WTC11 (cell line): ENCODE results near the gene LAMA5. TPM values are rescaled to one million over a fixed set of nuclear protein-coding genes. Genes with fewer than 3 reads are reported as not detected.

ENCODE experiments used
- ATAC-seq: fragments of 200-7000 bp; cut with Tn5 transposase; 2 replicates; pipeline ENCODE4 v1.10.0; 2021; ENCODE audit warnings: mild to moderate bottlenecking, moderate library complexity
- CTCF ChIA-PET: fragments of 300-600 bp; sonication (Branson Sonifier 250); formaldehyde crosslinking; loops from one replicate; lab custom pipeline; 2021; ENCODE audit warnings: antibody characterized with exemption; lab: Charles Lee
- POLR2A ChIA-PET: fragments of 350-600 bp; sonication (Branson Sonifier 250); formaldehyde crosslinking; loops from one replicate; lab custom pipeline; 2021; ENCODE audit warnings: antibody characterized with exemption; lab: Charles Lee
- DNase-seq: peaks from one replicate; pipeline ENCODE4 v3.0.0; 2021; ENCODE audit warnings: low spot score
- H3K27ac Mint-ChIP-seq: 2 replicates; pipeline ENCODE4 v1.8.0; 2021; ENCODE audit warnings: mixed read lengths
- H3K27me3 Mint-ChIP-seq: 2 replicates; pipeline ENCODE4 v1.8.0; 2021; ENCODE audit warnings: low read depth, mild to moderate bottlenecking, moderate library complexity, mixed read lengths
- H3K36me3 Mint-ChIP-seq: 2 replicates; pipeline ENCODE4 v1.8.0; 2021; ENCODE audit warnings: mixed read lengths
- H3K4me1 Mint-ChIP-seq: 2 replicates; pipeline ENCODE4 v1.8.0; 2022; ENCODE audit warnings: mixed read lengths
- H3K4me3 Mint-ChIP-seq: 2 replicates; pipeline ENCODE4 v1.8.0; 2021; ENCODE audit warnings: mild to moderate bottlenecking, moderate library complexity, mixed read lengths
- H3K9me3 Mint-ChIP-seq: 2 replicates; pipeline ENCODE4 v1.8.0; 2021; ENCODE audit warnings: mixed read lengths
- AFF4 ChIP-seq: sonication (generic); formaldehyde crosslinking; IDR thresholded peaks from 2 replicates; pipeline ENCODE4 v1.8.1; 2023; ENCODE audit warnings: mild to moderate bottlenecking, missing genetic modification reagents, borderline replicate concordance
- GABPB1 ChIP-seq: sonication (generic); formaldehyde crosslinking; IDR thresholded peaks from 2 replicates; pipeline ENCODE4 v1.8.1; 2023; ENCODE audit warnings: mild to moderate bottlenecking, missing genetic modification reagents
- NFE2L1 ChIP-seq: sonication (generic); formaldehyde crosslinking; IDR thresholded peaks from 2 replicates; pipeline ENCODE4 v1.8.1; 2023; ENCODE audit warnings: missing genetic modification reagents
- NFYB ChIP-seq: sonication (generic); formaldehyde crosslinking; conservative IDR thresholded peaks from 2 replicates; pipeline ENCODE4 v1.8.0; 2022; ENCODE audit warnings: low read depth, missing genetic modification reagents
- PRRX2 ChIP-seq: fragments of 250-450 bp; sonication (Bioruptor Pico); IDR thresholded peaks from 2 replicates; pipeline ENCODE4 v1.8.0; 2021; ENCODE audit warnings: mild to moderate bottlenecking
- RORB ChIP-seq: fragments of 250-450 bp; sonication (Bioruptor Pico); IDR thresholded peaks from 2 replicates; pipeline ENCODE4 v1.9.0; 2021; ENCODE audit warnings: mild to moderate bottlenecking
- SP1 ChIP-seq: sonication (generic); formaldehyde crosslinking; conservative IDR thresholded peaks from 2 replicates; pipeline ENCODE4 v1.8.1; 2022; ENCODE audit warnings: missing genetic modification reagents
- TEAD4 ChIP-seq: sonication (generic); formaldehyde crosslinking; IDR thresholded peaks from 2 replicates; pipeline ENCODE4 v1.8.0; 2022; ENCODE audit warnings: mild to moderate bottlenecking, missing genetic modification reagents
- ZBTB21 ChIP-seq: sonication (generic); formaldehyde crosslinking; IDR thresholded peaks from 2 replicates; pipeline ENCODE4 v1.8.1; 2023; ENCODE audit warnings: mild to moderate bottlenecking, missing genetic modification reagents, borderline replicate concordance
- ZNF121 ChIP-seq: sonication (generic); formaldehyde crosslinking; IDR thresholded peaks from 2 replicates; pipeline ENCODE4 v1.8.0; 2023; ENCODE audit warnings: missing genetic modification reagents
- ZNF317 ChIP-seq: sonication (generic); formaldehyde crosslinking; IDR thresholded peaks from 2 replicates; pipeline ENCODE4 v1.8.1; 2023; ENCODE audit warnings: low read depth, mild to moderate bottlenecking, moderate library complexity, missing genetic modification reagents, borderline replicate concordance
- ZNF396 ChIP-seq: fragments of 250-450 bp; sonication (Bioruptor Pico); IDR thresholded peaks from 2 replicates; pipeline ENCODE4 v1.8.0; 2021; ENCODE audit warnings: mild to moderate bottlenecking, moderate library complexity, borderline replicate concordance
- ZNF423 ChIP-seq: fragments of 250-450 bp; sonication (Bioruptor Pico); IDR thresholded peaks from 2 replicates; pipeline ENCODE4 v2.1.2; 2022; ENCODE audit warnings: mild to moderate bottlenecking, moderate library complexity
- total RNA-seq: library from RNA; stranded (reverse); gene quantifications from 3 replicates; pipeline ENCODE4 v1.2.3, GENCODE V29; 2021
- TF ChIP-seq, protein P1 (sequence below): sonication (generic); formaldehyde crosslinking; IDR thresholded peaks from 2 replicates; pipeline ENCODE4 v1.8.1; 2022; ENCODE audit warnings: mild to moderate bottlenecking, moderate library complexity, missing genetic modification reagents

Gene LAMA5
- total RNA-seq, 1 experiment from 2014 or later, result 329 TPM

DNA sequence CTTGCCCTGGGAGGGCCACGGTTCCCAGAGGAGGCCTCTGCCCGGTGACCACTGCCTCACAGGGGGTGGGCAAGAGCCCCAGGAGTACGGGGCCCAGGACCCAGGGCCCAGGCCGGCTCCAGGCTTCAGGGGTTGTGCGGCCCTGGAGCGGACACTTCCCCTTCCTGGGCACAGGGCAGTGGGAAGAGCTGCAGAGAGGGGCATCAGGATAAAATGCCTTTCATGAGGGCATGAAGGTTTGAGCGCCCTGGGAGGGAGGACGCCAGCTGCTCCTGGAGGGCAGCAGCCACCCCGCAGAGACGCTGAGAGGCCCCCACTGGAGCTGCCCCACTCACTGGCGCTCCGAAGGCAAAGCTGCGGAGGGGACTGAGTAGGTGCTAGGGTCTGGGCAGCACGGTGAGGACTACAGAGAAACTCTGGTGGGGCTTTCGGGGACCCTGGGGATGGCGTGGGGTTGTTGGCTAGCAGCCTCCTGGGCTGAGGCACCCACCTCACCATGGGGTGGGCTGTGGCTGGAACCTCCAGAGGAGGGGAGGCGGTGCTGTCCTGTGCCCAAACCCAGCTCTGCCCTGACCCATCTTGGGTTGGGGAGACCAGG, 10.4 kb downstream of the LAMA5 start (continued):
- TF ChIP-seq, protein P1, sequence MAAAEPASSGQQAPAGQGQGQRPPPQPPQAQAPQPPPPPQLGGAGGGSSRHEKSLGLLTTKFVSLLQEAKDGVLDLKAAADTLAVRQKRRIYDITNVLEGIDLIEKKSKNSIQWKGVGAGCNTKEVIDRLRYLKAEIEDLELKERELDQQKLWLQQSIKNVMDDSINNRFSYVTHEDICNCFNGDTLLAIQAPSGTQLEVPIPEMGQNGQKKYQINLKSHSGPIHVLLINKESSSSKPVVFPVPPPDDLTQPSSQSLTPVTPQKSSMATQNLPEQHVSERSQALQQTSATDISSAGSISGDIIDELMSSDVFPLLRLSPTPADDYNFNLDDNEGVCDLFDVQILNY (CRISPR knock-in tag), result no peak
- TF ChIP-seq SP1 (CRISPR knock-in tag) (no peak), TEAD4 (CRISPR knock-in tag) (no peak), NFE2L1 (CRISPR knock-in tag) (no peak), ZNF396 (no peak), ZNF121 (CRISPR knock-in tag) (no peak), RORB (no peak)

GRCh38 chr20:62355878-62356588, 11.1 kb downstream of the LAMA5 start:
- ATAC-seq (no peak), DNase-seq (no peak)
- POLR2A ChIA-PET, result interaction anchor here (4.4 kb wide), 1 partner anchor 11 kb away, joined by 21 read pairs; the partner anchor contains the start of gene LAMA5
- CTCF ChIA-PET, result interaction anchor here (1.3 to 2.0 kb wide), 4 partner anchors 13 to 50 kb away, joined by 3 to 11 read pairs (median 7); no protein-coding TSS in a partner anchor
- peaks cover 6% of the 10 kb centered on the region for H3K36me3 Mint-ChIP-seq
- H3K4me1 Mint-ChIP-seq, result peaks cover 13% of the 10 kb centered on the region
- no peaks in the 10 kb centered on the region for H3K9me3 Mint-ChIP-seq
- TF ChIP-seq ZNF317, result no peak
- TF ChIP-seq TEAD4 (CRISPR knock-in tag), result no peak
- no peaks in the 10 kb centered on the region for H3K27me3 Mint-ChIP-seq
- H3K4me3 Mint-ChIP-seq, result no peak overlapping the region
- peak overlapping the region; percentile 89 for H3K27ac Mint-ChIP-seq

GRCh38 chr20:62355516-62355877, 11.6 kb downstream of the LAMA5 start:
- no peak overlapping the region for H3K4me3 Mint-ChIP-seq
- no peaks in the 10 kb centered on the region for H3K27me3 Mint-ChIP-seq
- H3K9me3 Mint-ChIP-seq, result no peaks in the 10 kb centered on the region
- peaks cover 10% of the 10 kb centered on the region for H3K36me3 Mint-ChIP-seq
- peaks cover 11% of the 10 kb centered on the region for H3K4me1 Mint-ChIP-seq
- ChIA-PET CTCF (interaction anchor here (1.3 to 2.0 kb wide), 4 partner anchors 13 to 50 kb away, joined by 3 to 11 read pairs (median 7); no protein-coding TSS in a partner anchor), POLR2A (interaction anchor here (4.4 kb wide), 1 partner anchor 12 kb away, joined by 21 read pairs; the partner anchor contains the start of gene LAMA5)
- ATAC-seq (peak; percentile 18), DNase-seq (no peak)
- TF ChIP-seq ZNF423 (CRISPR knock-in tag) (peak; percentile 65; the same call in 1 of the 2 replicates), ZBTB21 (CRISPR knock-in tag) (no peak), GABPB1 (CRISPR knock-in tag) (0 out of 2 replicates have a peak, but pooled peaks have one; percentile 28), PRRX2 (CRISPR knock-in tag) (no peak)
- H3K27ac Mint-ChIP-seq, result no peak overlapping the region

DNA sequence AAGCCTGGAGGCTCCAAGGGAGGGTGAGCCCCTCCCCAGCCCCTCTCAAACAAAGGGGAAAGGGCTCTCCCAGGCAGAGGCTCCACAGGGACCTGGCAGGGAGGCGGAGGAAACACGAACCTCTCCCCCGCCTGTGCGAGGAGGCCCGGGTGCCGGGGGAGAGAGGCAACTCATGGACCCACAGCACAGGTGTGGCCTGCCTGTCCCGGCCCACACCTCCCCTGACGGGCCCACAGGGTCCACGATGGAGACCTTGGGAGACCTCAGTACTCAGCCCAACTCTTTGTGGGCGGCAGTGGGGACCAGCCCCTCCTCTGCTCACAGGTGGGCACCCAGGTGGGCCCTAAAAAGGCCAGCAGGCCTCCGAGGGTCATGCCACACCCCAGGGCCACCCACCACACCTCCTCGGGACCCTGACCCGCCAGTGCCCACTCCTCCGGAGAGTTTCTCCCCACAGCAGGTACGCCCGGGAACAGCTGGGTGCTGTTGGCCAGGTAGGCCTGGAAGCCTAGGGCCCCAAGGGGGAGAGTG, 12.2 kb downstream of the LAMA5 start:
- no peak for DNase-seq

GRCh38 chr20:62354031-62354808, 12.9 kb downstream of the LAMA5 start:
- no peak overlapping the region for H3K4me3 Mint-ChIP-seq
- H3K36me3 Mint-ChIP-seq, result peaks cover 20% of the 10 kb centered on the region
- ChIA-PET CTCF (interaction anchor here (1.3 kb wide), 2 partner anchors 14 to 28 kb away, joined by 3 to 4 read pairs; no protein-coding TSS in a partner anchor), POLR2A (no interaction called here)
- ATAC-seq, result peak; percentile 6; the same call in 1 of the 2 replicates
- no peaks in the 10 kb centered on the region for H3K27me3 Mint-ChIP-seq
- no peak for DNase-seq
- H3K4me1 Mint-ChIP-seq, result peaks cover 13% of the 10 kb centered on the region
- H3K27ac Mint-ChIP-seq, result no peak overlapping the region; the same call in 1 of the 2 replicates
- peaks cover 3% of the 10 kb centered on the region for H3K9me3 Mint-ChIP-seq
- no peak for TF ChIP-seq ZNF121 (CRISPR knock-in tag)
- no peak for TF ChIP-seq AFF4

More for the DNA sequence above, 12.2 kb downstream of the LAMA5 start:
- peaks cover 16% of the 10 kb centered on the region for H3K36me3 Mint-ChIP-seq
- no peaks in the 10 kb centered on the region for H3K27me3 Mint-ChIP-seq
- H3K27ac Mint-ChIP-seq, result no peak overlapping the region
- H3K4me1 Mint-ChIP-seq, result peaks cover 11% of the 10 kb centered on the region
- no peak overlapping the region for H3K4me3 Mint-ChIP-seq
- TF ChIP-seq NFYB (CRISPR knock-in tag) (no peak), ZNF423 (CRISPR knock-in tag) (peak; percentile 33; the same call in 1 of the 2 replicates)
- no peaks in the 10 kb centered on the region for H3K9me3 Mint-ChIP-seq
- POLR2A ChIA-PET, result no interaction called here
- CTCF ChIA-PET, result interaction anchor here (2.0 kb wide), 1 partner anchor 28 kb away, joined by 11 read pairs; no protein-coding TSS in a partner anchor
- no peak for ATAC-seq
